Mesenteric fat pad (tissue), 1 donor: ENCODE measurements around the gene INTS13. TPM values are rescaled to one million over a fixed set of nuclear protein-coding genes. Genes with fewer than 3 reads are reported as not detected.
"Not testable (repeated sequence)": the region's sequence is repeated elsewhere in the genome, so short reads cannot be mapped to it uniquely, and the experiment has no call there.

Experiments used
- DNase-seq: peaks from one replicate; pipeline ENCODE4 v3.0.0-alpha.2; 2020; ENCODE audit warnings: low spot score
- long read RNA-seq: library from polyadenylated mRNA; unstranded; transcript quantifications from one replicate; pipeline ENCODE4 v2.0.0, GENCODE V29; 2020
- total RNA-seq: library from RNA; stranded (reverse); fragmentation: NEBNext Ultra II Directional; extraction: Animal tissue kit (Norgen Biotek cat#: 25700); gene quantifications from one replicate; pipeline ENCODE4 v1.2.1, GENCODE V29; 2021
- donor health status: DM: yes; HTN: yes; CAD: no.

The INTS13 gene
- 21.8 TPM for total RNA-seq
- long read RNA-seq, transcript INTS13-201 (17 exons, 2,974 nt): major isoform, 6 of 52 reads
- long read RNA-seq, partial matches to known transcripts: 36 of 52 reads
- long read RNA-seq, other reads (novel, unspliced or antisense): 10 of 52 reads

DNA sequence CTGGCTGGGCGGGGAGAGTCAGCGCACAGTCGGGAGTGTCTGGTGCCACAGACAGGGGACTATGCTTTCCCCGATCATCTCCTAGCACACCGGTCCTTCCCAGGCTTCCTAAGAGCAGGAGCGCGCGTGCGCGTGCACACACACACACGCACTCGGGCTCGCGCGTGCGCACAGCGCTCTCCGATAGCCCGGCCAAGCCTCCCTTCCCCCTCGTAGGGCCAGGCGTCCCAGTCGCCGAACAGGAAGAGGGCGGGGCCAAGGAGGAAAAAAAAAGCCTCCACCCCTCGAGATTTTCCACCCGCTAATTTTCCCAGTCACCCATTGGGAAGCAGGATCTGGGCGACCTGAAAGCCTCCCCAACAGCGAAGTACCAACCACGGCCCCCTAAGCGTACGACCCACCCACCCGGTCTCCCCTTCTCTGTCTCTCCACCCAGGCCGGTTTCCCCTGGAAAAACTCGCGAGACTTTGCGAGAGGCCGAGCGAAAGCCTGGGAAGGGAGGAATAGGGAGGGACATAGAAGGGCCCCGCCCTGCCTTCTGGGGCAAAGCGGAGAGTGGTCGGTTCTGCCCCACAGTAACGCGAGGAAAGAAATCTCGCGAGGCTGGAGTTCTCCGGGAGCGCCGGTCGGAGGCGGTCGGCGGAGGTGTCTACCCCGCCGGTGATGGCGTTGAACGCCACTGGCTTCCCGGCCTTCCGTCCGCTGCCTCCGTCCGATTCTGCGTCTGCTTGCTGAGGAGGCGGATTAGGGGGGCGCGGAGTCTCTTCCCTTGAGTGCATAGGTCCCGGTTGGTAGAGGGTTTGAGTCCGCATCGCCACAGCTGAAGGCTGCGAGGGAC lies at the start of gene INTS13, which contains the start of gene FGFR1OP2:
Gene INTS13 (minus strand): TSS at position 119 of the 838 bp plus-strand sequence. CDS start 1,178 bp downstream, outside the sequence.
Gene FGFR1OP2 (plus strand): TSS at position 608 of the 838 bp plus-strand sequence. CDS start 15,689 bp downstream, outside the sequence.
- peak; percentile 99 for DNase-seq

DNA sequence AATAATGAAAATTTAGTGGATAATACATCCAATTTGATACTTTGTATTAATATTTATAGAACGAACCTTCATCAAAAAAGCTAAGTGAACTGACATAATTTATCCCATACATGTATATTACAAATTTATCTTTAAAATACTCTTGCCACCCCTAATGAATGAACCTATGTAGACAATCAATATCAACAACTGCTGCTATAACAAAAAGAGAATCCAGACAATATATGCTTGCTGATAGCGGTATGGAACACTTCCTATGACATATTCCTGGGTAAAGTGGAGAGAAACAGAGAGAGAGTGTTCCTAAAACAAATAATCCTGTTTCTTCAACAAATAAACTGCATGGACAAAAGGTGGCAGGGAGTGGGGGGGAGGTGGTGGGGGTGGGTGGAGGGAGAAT lies 45.1 kb upstream of the INTS13 start:
- DNase-seq: no peak

- no peak for DNase-seq
These were observed 42.0 kb upstream of the INTS13 start for GRCh38 chr12:26979733-26980132.

GRCh38 chr12:26978801-26979200 lies 41.0 kb upstream of the INTS13 start:
- no peak for DNase-seq

DNA sequence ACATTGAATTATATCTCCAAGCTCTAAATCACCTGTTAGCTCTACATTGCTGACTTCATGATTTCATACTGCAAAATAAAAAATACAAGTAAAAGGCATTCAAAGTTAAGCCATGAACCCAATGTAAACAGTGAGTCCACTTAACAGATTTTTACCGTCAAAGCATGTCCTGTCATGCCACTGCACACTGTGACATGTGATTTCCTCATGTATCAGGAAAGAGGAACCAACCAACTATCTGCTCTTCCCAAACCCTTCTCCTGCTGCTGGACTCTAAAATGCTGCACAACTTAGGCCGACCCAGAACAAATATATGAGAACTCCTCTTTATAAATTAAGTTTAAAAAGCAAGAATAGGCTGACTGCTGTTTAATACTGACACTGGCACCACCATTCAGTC lies 38.9 kb upstream of the INTS13 start:
- DNase-seq: no peak

GRCh38 chr12:26971963-26972362 lies 34.2 kb upstream of the INTS13 start:
- no peak for DNase-seq

DNA sequence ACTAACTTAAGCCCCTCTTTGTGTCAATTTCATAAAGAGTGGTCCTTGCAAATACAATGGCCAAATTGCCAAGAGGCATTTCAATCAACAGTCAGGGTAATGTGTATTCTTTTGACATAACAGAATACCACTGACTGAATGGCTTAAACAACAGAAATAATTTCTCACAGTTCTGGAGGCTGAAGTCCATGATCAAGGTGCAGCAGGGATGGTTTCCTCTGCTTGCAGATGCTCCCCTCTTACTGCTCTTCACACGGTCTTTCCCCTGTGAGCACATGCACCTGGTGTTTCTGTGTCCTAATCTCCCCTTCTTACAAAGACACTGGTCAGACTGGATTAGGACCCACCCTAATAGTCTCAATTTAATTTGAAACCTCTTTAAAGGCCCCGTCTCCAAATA lies 32.4 kb upstream of the INTS13 start:
- DNase-seq: no peak

- DNase-seq: no peak
These were observed 29.1 kb upstream of the INTS13 start for GRCh38 chr12:26966842-26967241.

DNA sequence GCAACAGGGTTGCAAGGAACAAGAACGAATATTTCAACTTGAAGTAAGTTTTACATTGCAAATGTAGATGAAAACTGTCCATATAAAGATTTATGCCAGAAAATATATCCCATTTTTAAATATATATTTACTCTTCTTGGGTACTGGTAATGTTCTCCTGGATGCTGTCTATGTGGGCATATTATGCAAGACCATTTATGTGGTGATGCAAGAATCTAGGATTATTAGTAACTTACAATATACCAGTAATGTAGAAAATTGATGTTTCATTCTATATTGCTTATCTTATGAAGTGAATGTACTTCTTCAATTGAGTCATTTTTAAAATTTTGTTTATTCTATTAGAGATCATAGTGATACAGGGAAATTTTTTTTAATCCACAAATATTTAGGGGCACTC lies 25.6 kb upstream of the INTS13 start:
- no peak for DNase-seq

- DNase-seq: no peak
These were observed 24.0 kb upstream of the INTS13 start for GRCh38 chr12:26961803-26962202.

DNA sequence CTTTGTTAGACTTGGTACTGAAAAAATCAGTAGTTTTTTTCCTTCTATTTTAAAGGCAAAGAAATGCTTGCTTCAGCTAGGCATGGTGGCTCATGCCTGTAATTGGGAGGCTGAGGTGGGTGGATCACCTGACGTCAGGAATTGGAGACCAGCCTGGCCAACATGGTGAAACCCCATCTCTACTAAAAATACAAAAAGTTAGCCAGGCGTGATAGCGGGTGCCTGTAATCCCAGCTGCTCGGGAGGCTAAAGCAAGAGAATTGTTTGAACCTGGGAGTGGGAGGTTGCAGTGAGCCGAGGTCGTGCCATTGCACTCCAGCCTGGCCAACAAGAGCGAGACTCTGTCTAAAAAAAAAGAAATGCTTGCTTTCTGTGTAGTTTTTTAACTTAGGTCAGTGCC lies 23.6 kb upstream of the INTS13 start:
- not testable (repeated sequence) for DNase-seq

DNA sequence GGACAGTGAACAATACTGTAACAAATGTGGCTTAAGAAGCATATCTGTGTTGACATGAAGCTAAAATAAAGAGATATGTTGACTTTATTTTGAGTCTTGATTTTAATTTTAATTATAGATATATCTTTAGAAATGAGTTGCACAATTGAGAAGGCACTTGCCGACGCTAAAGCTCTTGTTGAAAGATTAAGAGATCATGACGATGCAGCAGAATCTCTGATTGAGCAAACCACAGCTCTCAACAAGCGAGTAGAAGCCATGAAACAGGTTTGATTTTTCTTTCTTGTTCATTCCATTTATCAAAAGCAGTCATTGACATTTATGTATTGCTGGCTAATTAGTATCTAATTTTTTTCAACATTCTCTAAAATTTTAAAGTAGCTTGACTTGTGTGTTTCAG lies 16.2 kb upstream of the INTS13 start:
- DNase-seq: no peak

DNA sequence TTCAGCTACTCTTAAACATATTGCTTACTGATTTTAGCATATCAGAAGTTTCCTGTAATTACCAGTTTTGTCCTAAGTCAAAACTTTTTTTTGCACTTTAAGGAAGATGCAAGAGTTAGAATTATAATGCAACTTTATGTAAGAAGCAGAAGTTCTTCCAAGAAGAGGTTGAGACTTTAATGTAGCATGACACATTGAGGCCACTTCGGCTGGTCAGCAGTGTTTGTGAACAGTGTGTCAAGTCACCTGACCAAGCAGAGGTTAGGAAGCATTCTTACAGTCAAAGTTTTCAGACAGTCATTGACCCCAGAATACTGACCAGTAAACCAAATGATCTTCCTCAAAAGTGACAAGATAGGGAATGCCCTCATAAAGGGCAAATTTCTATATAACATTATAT lies 15.7 kb upstream of the INTS13 start:
- no peak for DNase-seq

DNA sequence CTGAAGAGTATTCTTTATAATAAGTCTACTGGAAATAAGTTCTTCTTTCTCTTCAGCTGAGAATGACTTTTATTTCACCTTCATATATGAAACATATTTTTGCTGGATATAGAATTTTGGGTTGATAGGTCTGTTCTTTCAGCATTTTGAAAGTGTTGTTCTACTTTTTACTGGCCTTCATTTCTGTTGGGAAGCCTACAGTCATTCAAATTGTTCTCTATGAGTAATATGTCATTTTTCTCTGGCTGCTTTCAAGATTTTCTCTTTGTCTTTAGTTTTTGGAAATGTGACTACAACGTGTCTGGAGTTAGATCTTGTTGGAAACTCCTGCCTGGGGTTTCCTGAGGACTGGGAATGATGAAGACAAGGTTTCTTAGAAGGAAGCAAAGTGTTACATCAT lies 10.5 kb upstream of the INTS13 start:
- no peak for DNase-seq

DNA sequence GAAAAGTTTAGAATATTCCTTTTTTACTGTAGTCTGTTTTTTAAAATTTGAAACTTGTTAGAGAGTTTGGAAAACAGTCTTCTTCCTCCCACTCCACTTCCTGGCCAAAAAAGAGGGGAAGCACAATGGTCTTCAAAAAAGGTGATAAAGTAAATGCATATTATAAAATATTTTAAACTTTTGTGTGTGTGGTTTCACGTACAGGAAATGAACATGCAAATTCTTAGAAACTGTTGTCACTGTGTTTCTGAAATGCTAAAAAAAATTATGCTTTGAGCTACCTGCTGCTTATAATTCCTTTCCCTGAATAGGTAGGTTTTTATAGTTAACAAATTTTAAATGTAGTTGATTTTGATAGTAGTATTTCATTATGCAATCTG lies 3.4 kb upstream of the INTS13 start:
- DNase-seq: no peak

GRCh38 chr12:26940516-26941214 lies 2.9 kb upstream of the INTS13 start:
- no peak for DNase-seq

- DNase-seq: no peak
These were observed 2.2 kb upstream of the INTS13 start for GRCh38 chr12:26939953-26940352.

- DNase-seq: no peak
These were observed 1.5 kb upstream of the INTS13 start for GRCh38 chr12:26939192-26939832.

DNA sequence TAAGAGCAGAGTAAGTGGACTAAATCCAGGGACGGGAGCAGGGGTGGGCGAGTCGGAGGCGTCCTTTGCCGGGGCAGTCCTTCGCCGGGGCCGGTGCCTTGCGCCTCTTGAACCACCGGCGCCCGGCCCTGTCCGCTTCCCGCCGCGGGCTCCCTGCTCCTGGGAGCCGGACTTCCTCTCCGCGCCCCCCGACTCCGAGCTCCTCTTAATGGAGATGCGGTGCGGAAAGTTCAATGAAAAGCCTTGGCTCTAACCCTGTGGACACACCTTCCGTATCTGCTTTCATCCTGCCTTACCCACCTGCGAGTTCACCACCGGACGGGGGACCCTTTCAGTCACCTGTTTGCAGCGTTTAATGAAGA lies 901 bp upstream of the INTS13 start:
- no peak for DNase-seq

DNA sequence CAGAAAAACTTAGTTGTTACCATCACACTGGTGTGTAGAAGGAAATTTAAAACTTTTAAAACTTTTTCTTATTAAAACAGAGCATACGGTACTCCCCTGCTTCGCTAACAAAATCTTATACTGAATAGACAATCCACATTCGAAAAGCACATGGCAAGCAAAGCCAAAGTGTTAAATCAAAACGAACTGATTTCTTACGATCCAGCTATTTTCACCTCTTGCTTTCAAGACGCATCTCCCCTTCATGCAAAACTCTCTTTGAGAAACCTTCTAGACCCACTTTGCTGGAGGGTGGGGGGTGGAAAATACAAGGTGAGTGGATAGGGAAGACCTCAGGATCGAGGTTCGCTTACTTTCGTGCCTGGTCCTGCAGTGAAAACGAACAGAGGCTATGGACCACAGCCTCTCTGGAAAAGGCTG lies 328 bp downstream of the INTS13 start:
- DNase-seq: no peak

- DNase-seq: no peak
These were observed 980 bp downstream of the INTS13 start for GRCh38 chr12:26936559-26937442.
